ENCODE results near the gene CRK.

CRK gene

GRCh38 chr17:1485423-1486376 lies 29.7 kb upstream of the CRK start:
- peak; percentile 55 to 81 (median 64) for DNase-seq

GRCh38 chr17:1484676-1485422 lies 28.8 kb upstream of the CRK start:
- DNase-seq: peak in 3 of 4 experiments; percentile 22 to 58 (median 32)

- no peak for DNase-seq
These were observed 28.1 kb upstream of the CRK start for GRCh38 chr17:1484060-1484535.

- no peak for DNase-seq
These were observed 26.6 kb upstream of the CRK start for GRCh38 chr17:1482680-1483079.

GRCh38 chr17:1481736-1482135 lies 25.7 kb upstream of the CRK start:
- no peak for DNase-seq

- no peak for DNase-seq
These were observed 24.9 kb upstream of the CRK start for GRCh38 chr17:1480747-1481465.

GRCh38 chr17:1478418-1478817 lies 22.4 kb upstream of the CRK start:
- no peak for DNase-seq

- no peak for DNase-seq
These were observed 19.4 kb upstream of the CRK start for GRCh38 chr17:1475321-1475854.

- DNase-seq: peak in 1 of 4 experiments; percentile 55
These were observed 18.6 kb upstream of the CRK start for GRCh38 chr17:1474402-1475189.

- DNase-seq: peak; percentile 75 to 93 (median 88)
These were observed 17.8 kb upstream of the CRK start for GRCh38 chr17:1473841-1474240.

- peak; percentile 22 to 59 (median 44) for DNase-seq
These were observed 17.1 kb upstream of the CRK start for GRCh38 chr17:1473170-1473569.

- DNase-seq: no peak
These were observed 16.1 kb upstream of the CRK start for GRCh38 chr17:1471911-1472821.

GRCh38 chr17:1471490-1471889 lies 15.5 kb upstream of the CRK start:
- DNase-seq: no peak

GRCh38 chr17:1470755-1471462 lies 14.9 kb upstream of the CRK start:
- no peak for DNase-seq

GRCh38 chr17:1470071-1470754 lies 14.2 kb upstream of the CRK start:
- DNase-seq: no peak

GRCh38 chr17:1469231-1469852 lies 13.3 kb upstream of the CRK start:
- no peak for DNase-seq

- DNase-seq: peak; percentile 42 to 67 (median 63)
These were observed 12.0 kb upstream of the CRK start for GRCh38 chr17:1467898-1468492.

- no peak for DNase-seq
These were observed 11.2 kb upstream of the CRK start for GRCh38 chr17:1467258-1467657.
